ENCODE results near the gene ABHD4. TPM values are rescaled to one million over a fixed set of nuclear protein-coding genes. Genes with fewer than 3 reads are reported as not detected.

Gene ABHD4
- total and polyA plus RNA-seq, 2 experiments from 2014 or later: 39.1 to 40.0 TPM

- Histone ChIP-seq H3K9me2 (ENCODE audit: insufficient read depth) (no peaks in the 10 kb centered on the region), H2AFZ (peak overlapping the region; percentile 91), H3K27me3 (ENCODE audit: insufficient read depth) (no peaks in the 10 kb centered on the region), H3K4me2 (peak overlapping the region; percentile 84), H3K79me2 (replicated peaks; ENCODE audit: insufficient read depth) (no peaks in the 10 kb centered on the region), H4K20me1 (replicated peaks; ENCODE audit: insufficient read depth) (no peaks in the 10 kb centered on the region), H3F3A (replicated peaks; ENCODE audit: low read depth) (peaks cover 12% of the 10 kb centered on the region; the same call in 1 of the 2 replicates), H3K36me3 (ENCODE audit: insufficient read depth) (no peaks in the 10 kb centered on the region), H3K27ac (ENCODE audit: low read depth) (no peak overlapping the region), H3K4me3 (peak overlapping the region; percentile 54), H3K4me1 (ENCODE audit: insufficient read depth) (peaks cover 31% of the 10 kb centered on the region)
- H3K4me1 Mint-ChIP-seq: peaks cover 36% of the 10 kb centered on the region
- DNase-seq (ENCODE audit: low spot score) (peak; percentile 91), ATAC-seq (peak; percentile 84)
- no peak for TF ChIP-seq POLR2AphosphoS5 (IDR thresholded peaks at IDR 0.05; ENCODE audit: low read depth)
- no peak for TF ChIP-seq NANOG (IDR thresholded peaks at IDR 0.05; ENCODE audit: borderline replicate concordance)
- no peak for TF ChIP-seq JUNB (IDR thresholded peaks at IDR 0.05; ENCODE audit: unreplicated experiment)
- TF ChIP-seq ZNF462 (CRISPR knock-in tag; IDR thresholded peaks at IDR 0.05): no peak
- TF ChIP-seq CTCF (conservative IDR thresholded peaks at IDR 0.05; ENCODE audit: low read depth in 2 of 2): peak; percentile 69 to 100
- no peak for TF ChIP-seq ZNF114 (CRISPR knock-in tag; IDR thresholded peaks at IDR 0.05)
- TF ChIP-seq CREB1 (CRISPR knock-in tag; IDR thresholded peaks at IDR 0.05; ENCODE audit: low read depth): peak; percentile 59
- peak overlapping the region; percentile 63 for H3K4me3 Mint-ChIP-seq
- H3K27ac Mint-ChIP-seq: peak overlapping the region; percentile 93
- peaks cover 3% of the 10 kb centered on the region; the same call in 1 of the 3 replicates for H3K9me3 Mint-ChIP-seq
- peaks cover 2% of the 10 kb centered on the region; the same call in 2 of the 3 replicates for H3K36me3 Mint-ChIP-seq (ENCODE audit: low read depth)
- H3K27me3 Mint-ChIP-seq (ENCODE audit: insufficient read depth, low read depth, poor library complexity): peaks cover 10% of the 10 kb centered on the region
Measured at GRCh38 chr14:22556990-22557623, 41.0 kb upstream of the ABHD4 start.
